ENCODE data around the gene PRKAG2.
"Not testable (repeated sequence)": the region's sequence is repeated elsewhere in the genome, so short reads cannot be mapped to it uniquely, and the experiment has no call there.

The PRKAG2 gene

GRCh38 chr7:151524845-151525244, 352.1 kb downstream of the PRKAG2 start:
- DNase-seq = no peak

GRCh38 chr7:151524331-151524730, 352.6 kb downstream of the PRKAG2 start:
- DNase-seq = no peak

GRCh38 chr7:151520419-151521261, 356.3 kb downstream of the PRKAG2 start:
- DNase-seq = peak; percentile 23

- peak; percentile 98 for DNase-seq
Observed at GRCh38 chr7:151519765-151520418, 357.0 kb downstream of the PRKAG2 start, which contains the start of gene RHEB. Gene RHEB (minus strand): TSS chr7:151519895. CDS start chr7:151519511, 384 bp downstream.

GRCh38 chr7:151518947-151519764, 357.8 kb downstream of the PRKAG2 start:
- not testable (repeated sequence) for DNase-seq

GRCh38 chr7:151518105-151518946, 358.6 kb downstream of the PRKAG2 start:
- peak; percentile 11 for DNase-seq

- no peak for DNase-seq
Observed at GRCh38 chr7:151517601-151518104, 359.3 kb downstream of the PRKAG2 start.

GRCh38 chr7:151515276-151515565, 361.7 kb downstream of the PRKAG2 start:
- DNase-seq = no peak

- no peak for DNase-seq
Observed at GRCh38 chr7:151514461-151515275, 362.2 kb downstream of the PRKAG2 start.

GRCh38 chr7:151513133-151513532, 363.8 kb downstream of the PRKAG2 start:
- no peak for DNase-seq

- no peak for DNase-seq
Observed at GRCh38 chr7:151512353-151512752, 364.6 kb downstream of the PRKAG2 start.

GRCh38 chr7:151511946-151512345, 365.0 kb downstream of the PRKAG2 start:
- no peak for DNase-seq

- DNase-seq = no peak
Observed at GRCh38 chr7:151511270-151511669, 365.6 kb downstream of the PRKAG2 start.

GRCh38 chr7:151509670-151510333, 367.1 kb downstream of the PRKAG2 start:
- no peak for DNase-seq

GRCh38 chr7:151508991-151509390, 367.9 kb downstream of the PRKAG2 start:
- no peak for DNase-seq

GRCh38 chr7:151507806-151508205, 369.1 kb downstream of the PRKAG2 start:
- no peak for DNase-seq

GRCh38 chr7:151506901-151507382, 370.0 kb downstream of the PRKAG2 start:
- no peak for DNase-seq
